ENCODE results near the gene SCN3A. TPM values are rescaled to one million over a fixed set of nuclear protein-coding genes. Genes with fewer than 3 reads are reported as not detected.

The SCN3A gene
- total RNA-seq, 2 experiments from 2014 or later: not detected

- Mint-ChIP-seq H3K36me3 (ENCODE audit: low read depth) (no peaks in the 10 kb centered on the region), H3K27me3 (no peaks in the 10 kb centered on the region), H3K4me1 (no peaks in the 10 kb centered on the region), H3K4me3 (no peak overlapping the region), H3K9me3 (peaks cover 8% of the 10 kb centered on the region), H3K27ac (no peak overlapping the region)
- ChIA-PET CTCF (interaction anchor here (0.6 to 0.7 kb wide), 2 partner anchors 8 to 458 kb away, joined by 3 read pairs; no protein-coding TSS in a partner anchor), POLR2A (no interaction called here)
- no peak for DNase-seq
Measured at GRCh38 chr2:165079432-165079831, 124.4 kb downstream of the SCN3A start.

- no peak for DNase-seq
- no peaks in the 10 kb centered on the region for H3K27me3 Mint-ChIP-seq
- POLR2A ChIA-PET: no interaction called here
- H3K4me3 Mint-ChIP-seq: no peak overlapping the region
- no peaks in the 10 kb centered on the region for H3K36me3 Mint-ChIP-seq (ENCODE audit: low read depth)
- peaks cover 8% of the 10 kb centered on the region for H3K9me3 Mint-ChIP-seq
- CTCF ChIA-PET: interaction anchor here (0.6 kb wide), 1 partner anchor 458 kb away, joined by 3 read pairs; no protein-coding TSS in a partner anchor
- H3K27ac Mint-ChIP-seq: no peak overlapping the region
- no peaks in the 10 kb centered on the region for H3K4me1 Mint-ChIP-seq
Measured at GRCh38 chr2:165078913-165079312, 124.9 kb downstream of the SCN3A start.

- H3K27me3 Mint-ChIP-seq: no peaks in the 10 kb centered on the region
- no peak overlapping the region for H3K27ac Mint-ChIP-seq
- ChIA-PET POLR2A (no interaction called here), CTCF (no interaction called here)
- H3K9me3 Mint-ChIP-seq: peaks cover 2% of the 10 kb centered on the region
- H3K4me3 Mint-ChIP-seq: no peak overlapping the region
- no peak for DNase-seq
- H3K4me1 Mint-ChIP-seq: no peaks in the 10 kb centered on the region
- no peaks in the 10 kb centered on the region for H3K36me3 Mint-ChIP-seq (ENCODE audit: low read depth)
Measured at GRCh38 chr2:165074884-165075283, 129.0 kb downstream of the SCN3A start.

GRCh38 chr2:165074323-165074722 is 129.5 kb downstream of the SCN3A start:
- Mint-ChIP-seq H3K4me1 (no peaks in the 10 kb centered on the region), H3K4me3 (no peak overlapping the region), H3K27me3 (no peaks in the 10 kb centered on the region), H3K27ac (no peak overlapping the region), H3K9me3 (peaks cover 2% of the 10 kb centered on the region), H3K36me3 (ENCODE audit: low read depth) (no peaks in the 10 kb centered on the region)
- CTCF ChIA-PET: no interaction called here
- no peak for DNase-seq
- POLR2A ChIA-PET: no interaction called here

GRCh38 chr2:165070076-165070475 is 133.8 kb downstream of the SCN3A start:
- CTCF ChIA-PET: no interaction called here
- Mint-ChIP-seq H3K27ac (no peak overlapping the region), H3K4me1 (peaks cover 3% of the 10 kb centered on the region), H3K36me3 (ENCODE audit: low read depth) (no peaks in the 10 kb centered on the region), H3K4me3 (no peak overlapping the region), H3K9me3 (no peaks in the 10 kb centered on the region), H3K27me3 (peaks cover 2% of the 10 kb centered on the region)
- POLR2A ChIA-PET: no interaction called here
- DNase-seq: no peak

GRCh38 chr2:165069151-165069550 is 134.7 kb downstream of the SCN3A start:
- Mint-ChIP-seq H3K27me3 (peaks cover 2% of the 10 kb centered on the region), H3K27ac (no peak overlapping the region), H3K4me3 (no peak overlapping the region), H3K9me3 (no peaks in the 10 kb centered on the region), H3K36me3 (ENCODE audit: low read depth) (no peaks in the 10 kb centered on the region), H3K4me1 (peaks cover 3% of the 10 kb centered on the region)
- DNase-seq: no peak
- POLR2A ChIA-PET: no interaction called here
- CTCF ChIA-PET: no interaction called here

GRCh38 chr2:165068487-165068757 is 135.4 kb downstream of the SCN3A start:
- H3K36me3 Mint-ChIP-seq (ENCODE audit: low read depth): no peaks in the 10 kb centered on the region
- peaks cover 3% of the 10 kb centered on the region for H3K4me1 Mint-ChIP-seq
- POLR2A ChIA-PET: no interaction called here
- no peak overlapping the region for H3K27ac Mint-ChIP-seq
- DNase-seq: no peak
- H3K27me3 Mint-ChIP-seq: peaks cover 2% of the 10 kb centered on the region
- CTCF ChIA-PET: no interaction called here
- no peak overlapping the region for H3K4me3 Mint-ChIP-seq
- H3K9me3 Mint-ChIP-seq: no peaks in the 10 kb centered on the region

GRCh38 chr2:165067643-165068486 is 136.0 kb downstream of the SCN3A start:
- POLR2A ChIA-PET: no interaction called here
- no peaks in the 10 kb centered on the region for H3K36me3 Mint-ChIP-seq (ENCODE audit: low read depth)
- H3K27me3 Mint-ChIP-seq: peaks cover 2% of the 10 kb centered on the region

GRCh38 chr2:165064743-165065142 is 139.1 kb downstream of the SCN3A start:
- H3K27me3 Mint-ChIP-seq: peaks cover 2% of the 10 kb centered on the region
- H3K4me1 Mint-ChIP-seq: peaks cover 3% of the 10 kb centered on the region

More at GRCh38 chr2:165067643-165068486, 136.0 kb downstream of the SCN3A start:
- Mint-ChIP-seq H3K27ac (no peak overlapping the region), H3K9me3 (no peaks in the 10 kb centered on the region), H3K4me1 (peaks cover 3% of the 10 kb centered on the region), H3K4me3 (no peak overlapping the region)
- DNase-seq: no peak
- CTCF ChIA-PET: interaction anchor here (1.5 kb wide), 1 partner anchor 10 kb away, joined by 4 read pairs; no protein-coding TSS in a partner anchor

GRCh38 chr2:165060411-165060810 is 143.4 kb downstream of the SCN3A start:
- no peaks in the 10 kb centered on the region for H3K9me3 Mint-ChIP-seq
- no peaks in the 10 kb centered on the region for H3K4me1 Mint-ChIP-seq
- CTCF ChIA-PET: no interaction called here
- no peaks in the 10 kb centered on the region for H3K27me3 Mint-ChIP-seq
- POLR2A ChIA-PET: no interaction called here
- H3K36me3 Mint-ChIP-seq (ENCODE audit: low read depth): no peaks in the 10 kb centered on the region
- no peak overlapping the region for H3K4me3 Mint-ChIP-seq
- no peak overlapping the region for H3K27ac Mint-ChIP-seq
- no peak for DNase-seq

More at GRCh38 chr2:165064743-165065142, 139.1 kb downstream of the SCN3A start:
- ChIA-PET CTCF (no interaction called here), POLR2A (no interaction called here)
- Mint-ChIP-seq H3K4me3 (no peak overlapping the region), H3K36me3 (ENCODE audit: low read depth) (no peaks in the 10 kb centered on the region), H3K9me3 (no peaks in the 10 kb centered on the region), H3K27ac (no peak overlapping the region)
- no peak for DNase-seq

- DNase-seq: no peak
- H3K36me3 Mint-ChIP-seq (ENCODE audit: low read depth): no peaks in the 10 kb centered on the region
- no peaks in the 10 kb centered on the region for H3K9me3 Mint-ChIP-seq
- H3K27me3 Mint-ChIP-seq: no peaks in the 10 kb centered on the region
- no peak overlapping the region for H3K4me3 Mint-ChIP-seq
- H3K27ac Mint-ChIP-seq: no peak overlapping the region
- ChIA-PET POLR2A (no interaction called here), CTCF (no interaction called here)
- H3K4me1 Mint-ChIP-seq: peaks cover 4% of the 10 kb centered on the region
Measured at GRCh38 chr2:165058476-165059265, 145.2 kb downstream of the SCN3A start.

GRCh38 chr2:165057931-165058330 is 145.9 kb downstream of the SCN3A start:
- Mint-ChIP-seq H3K27me3 (no peaks in the 10 kb centered on the region), H3K4me3 (no peak overlapping the region), H3K9me3 (no peaks in the 10 kb centered on the region), H3K4me1 (peaks cover 4% of the 10 kb centered on the region), H3K27ac (no peak overlapping the region), H3K36me3 (ENCODE audit: low read depth) (no peaks in the 10 kb centered on the region)
- CTCF ChIA-PET: no interaction called here
- POLR2A ChIA-PET: no interaction called here
- no peak for DNase-seq

- H3K9me3 Mint-ChIP-seq: no peaks in the 10 kb centered on the region
- H3K27ac Mint-ChIP-seq: no peak overlapping the region
- ChIA-PET POLR2A (no interaction called here), CTCF (no interaction called here)
- no peak overlapping the region for H3K4me3 Mint-ChIP-seq
- H3K36me3 Mint-ChIP-seq (ENCODE audit: low read depth): no peaks in the 10 kb centered on the region
- no peak for DNase-seq
- H3K4me1 Mint-ChIP-seq: peaks cover 4% of the 10 kb centered on the region
- no peaks in the 10 kb centered on the region for H3K27me3 Mint-ChIP-seq
Measured at GRCh38 chr2:165057308-165057707, 146.5 kb downstream of the SCN3A start.

Data from activated CD4-positive, alpha-beta T cell treated with anti-CD3 and anti-CD28 coated beads, Interleukin-2, amount 10 ng/mL, durations not matched to agents 7 days and 5 days (primary cell).